ENCODE data around the gene SLC26A9. TPM values are rescaled to one million over a fixed set of nuclear protein-coding genes. Genes with fewer than 3 reads are reported as not detected.
A peak's percentile ranks its signal among the peaks of the same experiment; 100 is the strongest.

SLC26A9 gene
- total and polyA plus RNA-seq, 3 experiments from 2014 or later: not detected

GRCh38 chr1:205949753-205950152 lies 6.5 kb upstream of the SLC26A9 start:
- Histone ChIP-seq H3K4me1 (ENCODE audit: insufficient read depth, low read length) (no peaks in the 10 kb centered on the region), H3K9me3 (ENCODE audit: low read length) (no peaks in the 10 kb centered on the region), H3K27me3 (ENCODE audit: insufficient read depth, low read length, poor library complexity, severe bottlenecking) (no peaks in the 10 kb centered on the region), H3K27ac (ENCODE audit: low read depth, low read length) (no peak overlapping the region), H3K4me3 (ENCODE audit: low read length) (no peak overlapping the region), H3K36me3 (ENCODE audit: insufficient read depth, low read length) (no peaks in the 10 kb centered on the region)
- H3K4me1 Mint-ChIP-seq: no peaks in the 10 kb centered on the region
- H3K27me3 Mint-ChIP-seq: peaks cover 4 to 15% of the 10 kb centered on the region in 2 donors
- ChIA-PET POLR2A (no interaction called here), CTCF (no interaction called here)
- no peaks in the 10 kb centered on the region for H3K36me3 Mint-ChIP-seq
- H3K27ac Mint-ChIP-seq: no peak overlapping the region
- no peak overlapping the region for H3K4me3 Mint-ChIP-seq
- DNase-seq: no peak
- no peaks in the 10 kb centered on the region for H3K9me3 Mint-ChIP-seq

DNA sequence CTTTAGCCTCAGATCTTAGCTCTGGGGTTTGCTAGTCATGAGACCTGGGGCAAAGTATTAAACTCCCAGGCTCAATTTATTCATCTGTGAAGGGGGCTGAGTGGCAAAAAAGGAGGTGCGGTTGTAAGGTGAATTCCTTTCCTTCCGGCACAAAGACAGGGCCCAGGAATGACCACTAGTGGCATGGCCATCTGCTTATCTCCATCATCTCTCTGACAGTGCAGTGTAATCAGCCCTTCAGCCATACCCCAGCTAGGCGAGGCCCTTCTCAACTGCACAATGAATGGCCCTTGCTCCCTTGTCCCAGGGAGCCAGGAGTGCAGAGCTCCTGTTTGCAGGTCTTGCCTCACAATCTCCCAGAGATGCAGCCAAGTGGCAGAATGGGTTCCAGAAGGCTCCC lies 5.6 kb upstream of the SLC26A9 start:
- H3K36me3 Mint-ChIP-seq: no peaks in the 10 kb centered on the region
- no peaks in the 10 kb centered on the region for H3K9me3 Mint-ChIP-seq
- H3K4me1 ChIP-seq (ENCODE audit: insufficient read depth, low read length): no peaks in the 10 kb centered on the region
- H3K9me3 ChIP-seq (ENCODE audit: low read length): no peaks in the 10 kb centered on the region
- no peak overlapping the region for H3K4me3 Mint-ChIP-seq
- POLR2A ChIA-PET: no interaction called here
- CTCF ChIA-PET: no interaction called here
- H3K27ac ChIP-seq (ENCODE audit: low read depth, low read length): no peak overlapping the region
- no peaks in the 10 kb centered on the region for H3K36me3 ChIP-seq (ENCODE audit: insufficient read depth, low read length)
- DNase-seq: no peak
- H3K4me1 Mint-ChIP-seq: no peaks in the 10 kb centered on the region
- no peak overlapping the region for H3K4me3 ChIP-seq (ENCODE audit: low read length)
- peaks cover 5 to 21% of the 10 kb centered on the region in 2 donors for H3K27me3 Mint-ChIP-seq
- H3K27me3 ChIP-seq (ENCODE audit: insufficient read depth, low read length, poor library complexity, severe bottlenecking): peaks cover 5% of the 10 kb centered on the region
- H3K27ac Mint-ChIP-seq: no peak overlapping the region

DNA sequence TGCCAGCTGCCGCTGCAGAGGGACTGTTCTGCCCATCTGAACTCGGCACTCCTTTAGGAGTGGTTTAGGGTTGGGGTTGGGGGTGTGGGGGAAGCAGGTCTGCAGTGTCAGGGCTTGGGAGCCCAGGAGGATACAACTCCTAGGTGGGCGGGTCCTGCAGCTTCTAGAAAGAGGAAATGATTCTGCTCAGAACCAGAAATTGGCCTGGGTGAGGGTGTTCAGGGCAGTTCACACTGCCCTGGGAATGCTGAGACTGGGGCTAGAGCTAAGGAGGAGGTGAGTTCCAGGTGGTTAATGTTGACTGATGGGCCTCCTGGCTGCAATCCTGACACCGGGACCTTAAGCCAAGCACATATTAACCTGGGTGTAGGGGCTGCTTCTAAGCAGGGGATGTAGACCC lies 4.8 kb upstream of the SLC26A9 start:
- CTCF ChIA-PET: no interaction called here
- no peak overlapping the region for H3K4me3 Mint-ChIP-seq
- no peak overlapping the region for H3K4me3 ChIP-seq (ENCODE audit: low read length)
- no peak overlapping the region for H3K27ac ChIP-seq (ENCODE audit: low read depth, low read length)
- peaks cover 10 to 28% of the 10 kb centered on the region in 2 donors for H3K27me3 Mint-ChIP-seq
- H3K4me1 Mint-ChIP-seq: no peaks in the 10 kb centered on the region
- no peaks in the 10 kb centered on the region for H3K9me3 ChIP-seq (ENCODE audit: low read length)
- no peaks in the 10 kb centered on the region for H3K36me3 ChIP-seq (ENCODE audit: insufficient read depth, low read length)
- POLR2A ChIA-PET: no interaction called here
- no peak for DNase-seq
- H3K9me3 Mint-ChIP-seq: no peaks in the 10 kb centered on the region
- peaks cover 5% of the 10 kb centered on the region for H3K27me3 ChIP-seq (ENCODE audit: insufficient read depth, low read length, poor library complexity, severe bottlenecking)
- H3K27ac Mint-ChIP-seq: peak overlapping the region in 1 of 8 donors; percentile 71
- no peaks in the 10 kb centered on the region for H3K36me3 Mint-ChIP-seq
- H3K4me1 ChIP-seq (ENCODE audit: insufficient read depth, low read length): no peaks in the 10 kb centered on the region

DNA sequence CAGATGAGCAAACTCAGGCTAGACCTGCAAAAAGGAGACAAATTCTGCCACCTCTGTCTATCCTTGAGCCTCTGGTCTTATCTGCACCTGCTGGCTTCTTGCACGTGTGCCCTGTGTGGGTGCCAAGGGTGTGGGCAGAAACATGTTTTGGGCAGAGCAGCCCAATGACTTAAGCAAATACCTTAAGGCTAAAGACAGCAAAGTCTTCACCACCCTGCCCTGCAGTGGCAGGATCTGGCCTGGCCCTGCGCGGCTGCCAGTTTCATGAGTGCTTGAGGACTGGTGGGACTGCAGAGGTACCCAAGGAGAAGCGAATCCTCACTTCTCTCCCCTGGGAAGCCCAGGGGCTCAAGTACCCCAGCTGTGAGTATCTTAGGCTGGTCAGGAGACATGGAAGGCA lies 3.8 kb upstream of the SLC26A9 start:
- H3K27ac Mint-ChIP-seq: no peak overlapping the region
- H3K27ac ChIP-seq (ENCODE audit: low read depth, low read length): no peak overlapping the region
- H3K4me3 Mint-ChIP-seq: no peak overlapping the region
- no peaks in the 10 kb centered on the region for H3K4me1 Mint-ChIP-seq
- H3K9me3 ChIP-seq (ENCODE audit: low read length): no peaks in the 10 kb centered on the region
- H3K4me3 ChIP-seq (ENCODE audit: low read length): no peak overlapping the region
- ChIA-PET POLR2A (no interaction called here), CTCF (no interaction called here)
- no peaks in the 10 kb centered on the region for H3K9me3 Mint-ChIP-seq
- DNase-seq: no peak
- peaks cover 14 to 35% of the 10 kb centered on the region in 2 donors for H3K27me3 Mint-ChIP-seq
- no peaks in the 10 kb centered on the region for H3K4me1 ChIP-seq (ENCODE audit: insufficient read depth, low read length)
- no peaks in the 10 kb centered on the region for H3K36me3 ChIP-seq (ENCODE audit: insufficient read depth, low read length)
- no peaks in the 10 kb centered on the region for H3K36me3 Mint-ChIP-seq
- peaks cover 8% of the 10 kb centered on the region for H3K27me3 ChIP-seq (ENCODE audit: insufficient read depth, low read length, poor library complexity, severe bottlenecking)

DNA sequence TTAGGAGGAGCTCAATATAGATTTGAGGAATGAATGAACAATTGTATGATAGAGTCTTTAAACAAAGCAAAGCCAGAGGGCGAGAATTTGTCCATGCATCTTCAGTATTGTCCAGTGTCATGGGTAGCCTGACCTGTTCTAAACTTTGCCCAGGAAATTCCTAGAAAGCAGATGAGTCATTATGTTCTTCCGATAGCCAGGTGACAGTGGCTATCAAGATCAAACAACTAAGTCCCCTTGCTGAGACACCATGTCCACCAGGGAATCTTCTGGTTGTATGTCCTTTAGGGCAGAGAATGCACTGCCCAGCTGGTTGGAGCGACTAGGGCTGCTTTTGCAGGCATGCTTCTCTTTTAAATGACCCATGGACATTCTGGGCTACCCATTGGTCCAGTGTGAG lies 1.8 kb upstream of the SLC26A9 start:
- no peak for DNase-seq
- peaks cover 19 to 50% of the 10 kb centered on the region in 2 donors for H3K27me3 Mint-ChIP-seq
- POLR2A ChIA-PET: no interaction called here
- H3K36me3 Mint-ChIP-seq: no peaks in the 10 kb centered on the region
- Histone ChIP-seq H3K27me3 (ENCODE audit: insufficient read depth, low read length, poor library complexity, severe bottlenecking) (peaks cover 8% of the 10 kb centered on the region), H3K4me3 (ENCODE audit: low read length) (no peak overlapping the region), H3K4me1 (ENCODE audit: insufficient read depth, low read length) (no peaks in the 10 kb centered on the region), H3K36me3 (ENCODE audit: insufficient read depth, low read length) (no peaks in the 10 kb centered on the region), H3K27ac (ENCODE audit: low read depth, low read length) (no peak overlapping the region), H3K9me3 (ENCODE audit: low read length) (no peaks in the 10 kb centered on the region)
- H3K27ac Mint-ChIP-seq: no peak overlapping the region
- no peaks in the 10 kb centered on the region for H3K4me1 Mint-ChIP-seq
- CTCF ChIA-PET: no interaction called here
- no peaks in the 10 kb centered on the region for H3K9me3 Mint-ChIP-seq
- no peak overlapping the region for H3K4me3 Mint-ChIP-seq

DNA sequence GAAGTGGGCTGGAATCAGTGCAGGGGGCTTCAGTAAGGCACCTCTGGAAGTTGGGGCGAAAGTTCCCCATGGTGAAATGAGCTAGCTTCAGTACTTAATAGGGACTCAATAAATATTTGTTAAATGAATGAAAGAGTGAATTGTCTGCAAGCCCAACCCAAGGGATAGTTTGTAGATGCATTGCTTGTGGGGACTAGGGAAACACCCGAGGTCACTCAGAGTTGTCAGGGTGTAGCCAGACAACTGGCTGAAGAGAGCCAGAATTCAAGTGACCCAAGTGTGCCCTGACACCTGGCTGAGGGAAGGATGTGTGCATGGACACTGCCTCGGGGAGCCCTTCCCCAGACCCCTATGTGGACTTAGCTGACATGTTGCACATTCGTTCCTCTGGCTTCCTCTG lies 1.3 kb upstream of the SLC26A9 start:
- H3K9me3 Mint-ChIP-seq: no peaks in the 10 kb centered on the region
- Histone ChIP-seq H3K27ac (ENCODE audit: low read depth, low read length) (no peak overlapping the region), H3K9me3 (ENCODE audit: low read length) (no peaks in the 10 kb centered on the region), H3K36me3 (ENCODE audit: insufficient read depth, low read length) (no peaks in the 10 kb centered on the region), H3K4me1 (ENCODE audit: insufficient read depth, low read length) (no peaks in the 10 kb centered on the region), H3K4me3 (ENCODE audit: low read length) (no peak overlapping the region), H3K27me3 (ENCODE audit: insufficient read depth, low read length, poor library complexity, severe bottlenecking) (peaks cover 8% of the 10 kb centered on the region)
- H3K27ac Mint-ChIP-seq: no peak overlapping the region
- POLR2A ChIA-PET: no interaction called here
- H3K27me3 Mint-ChIP-seq: peaks cover 19 to 56% of the 10 kb centered on the region in 2 donors
- DNase-seq: no peak
- H3K36me3 Mint-ChIP-seq: no peaks in the 10 kb centered on the region
- CTCF ChIA-PET: no interaction called here
- no peaks in the 10 kb centered on the region for H3K4me1 Mint-ChIP-seq
- no peak overlapping the region for H3K4me3 Mint-ChIP-seq

DNA sequence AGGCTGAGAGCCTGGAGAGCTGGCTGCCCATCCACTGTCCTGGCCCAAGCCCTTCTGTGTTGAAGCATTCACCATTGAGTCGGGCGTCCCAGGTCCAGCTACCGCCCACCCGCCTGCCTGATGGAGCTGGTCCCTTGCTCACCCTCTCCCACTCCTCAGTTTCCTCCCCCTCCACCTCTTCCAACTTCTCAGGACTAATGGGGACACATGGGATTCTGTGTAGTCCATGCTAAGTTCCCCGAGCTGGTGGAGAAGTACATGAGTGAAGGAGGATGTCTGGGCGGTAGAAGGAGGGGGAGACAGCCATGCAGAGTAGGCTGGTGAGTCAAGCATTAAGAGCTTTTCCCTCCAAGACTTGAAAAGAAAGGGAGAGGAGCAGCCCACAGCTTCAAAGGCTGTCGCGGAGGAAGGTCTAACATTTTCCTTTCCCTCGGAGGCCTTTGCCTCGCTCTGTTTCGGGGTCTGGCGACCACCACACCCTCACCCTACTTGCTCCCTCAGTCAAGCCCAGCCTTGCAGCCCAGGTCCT lies 561 bp downstream of the SLC26A9 start:
- H3K36me3 Mint-ChIP-seq: no peaks in the 10 kb centered on the region
- Histone ChIP-seq H3K9me3 (ENCODE audit: low read length) (no peaks in the 10 kb centered on the region), H3K4me3 (ENCODE audit: low read length) (no peak overlapping the region), H3K36me3 (ENCODE audit: insufficient read depth, low read length) (no peaks in the 10 kb centered on the region), H3K27ac (ENCODE audit: low read depth, low read length) (no peak overlapping the region), H3K4me1 (ENCODE audit: insufficient read depth, low read length) (no peaks in the 10 kb centered on the region), H3K27me3 (ENCODE audit: insufficient read depth, low read length, poor library complexity, severe bottlenecking) (peaks cover 8% of the 10 kb centered on the region)
- H3K4me3 Mint-ChIP-seq: no peak overlapping the region
- H3K27ac Mint-ChIP-seq: no peak overlapping the region
- H3K4me1 Mint-ChIP-seq: no peaks in the 10 kb centered on the region
- ChIA-PET POLR2A (no interaction called here), CTCF (interaction anchor here (0.8 to 1.3 kb wide), 2 partner anchors 16 to 23 kb away, joined by 3 to 6 read pairs; no protein-coding TSS in a partner anchor)
- H3K27me3 Mint-ChIP-seq: peaks cover 19 to 70% of the 10 kb centered on the region in 2 donors
- no peak for DNase-seq
- no peaks in the 10 kb centered on the region for H3K9me3 Mint-ChIP-seq

- H3K36me3 Mint-ChIP-seq: no peaks in the 10 kb centered on the region
- no peak overlapping the region for H3K4me3 Mint-ChIP-seq
- Histone ChIP-seq H3K4me1 (ENCODE audit: insufficient read depth, low read length) (no peaks in the 10 kb centered on the region), H3K27ac (ENCODE audit: low read depth, low read length) (no peak overlapping the region), H3K4me3 (ENCODE audit: low read length) (no peak overlapping the region), H3K27me3 (ENCODE audit: insufficient read depth, low read length, poor library complexity, severe bottlenecking) (peaks cover 8% of the 10 kb centered on the region), H3K9me3 (ENCODE audit: low read length) (no peaks in the 10 kb centered on the region), H3K36me3 (ENCODE audit: insufficient read depth, low read length) (no peaks in the 10 kb centered on the region)
- H3K4me1 Mint-ChIP-seq: no peaks in the 10 kb centered on the region
- peaks cover 22 to 82% of the 10 kb centered on the region in 2 donors for H3K27me3 Mint-ChIP-seq
- H3K9me3 Mint-ChIP-seq: no peaks in the 10 kb centered on the region
- DNase-seq: no peak
- ChIA-PET CTCF (no interaction called here), POLR2A (no interaction called here)
- peak overlapping the region in 1 of 8 donors; percentile 23 for H3K27ac Mint-ChIP-seq
These were observed 2.5 kb downstream of the SLC26A9 start for GRCh38 chr1:205940710-205941109.
